Astrocyte (in vitro differentiated cells and primary cell): ENCODE results near the gene TAGAP.

Experiments
- EZH2 ChIP-seq: IDR thresholded peaks from 2 replicates; pipeline ENCODE4 v1.6.1; 2012; ENCODE audit warnings: mild to moderate bottlenecking, low read length, inconsistent platforms; ENCODE audit not compliant: insufficient read depth
- TF ChIP-seq, protein P1 (sequence below): IDR thresholded peaks from 2 replicates; pipeline ENCODE4 v1.5.1; 2011; ENCODE audit warnings: low read depth, mild to moderate bottlenecking, inconsistent platforms, low read length, moderate library complexity; ENCODE audit not compliant: insufficient read depth

GRCh38 chr6:159013229-159013628 lies 31.6 kb downstream of the TAGAP start:
- TF ChIP-seq, protein P1, sequence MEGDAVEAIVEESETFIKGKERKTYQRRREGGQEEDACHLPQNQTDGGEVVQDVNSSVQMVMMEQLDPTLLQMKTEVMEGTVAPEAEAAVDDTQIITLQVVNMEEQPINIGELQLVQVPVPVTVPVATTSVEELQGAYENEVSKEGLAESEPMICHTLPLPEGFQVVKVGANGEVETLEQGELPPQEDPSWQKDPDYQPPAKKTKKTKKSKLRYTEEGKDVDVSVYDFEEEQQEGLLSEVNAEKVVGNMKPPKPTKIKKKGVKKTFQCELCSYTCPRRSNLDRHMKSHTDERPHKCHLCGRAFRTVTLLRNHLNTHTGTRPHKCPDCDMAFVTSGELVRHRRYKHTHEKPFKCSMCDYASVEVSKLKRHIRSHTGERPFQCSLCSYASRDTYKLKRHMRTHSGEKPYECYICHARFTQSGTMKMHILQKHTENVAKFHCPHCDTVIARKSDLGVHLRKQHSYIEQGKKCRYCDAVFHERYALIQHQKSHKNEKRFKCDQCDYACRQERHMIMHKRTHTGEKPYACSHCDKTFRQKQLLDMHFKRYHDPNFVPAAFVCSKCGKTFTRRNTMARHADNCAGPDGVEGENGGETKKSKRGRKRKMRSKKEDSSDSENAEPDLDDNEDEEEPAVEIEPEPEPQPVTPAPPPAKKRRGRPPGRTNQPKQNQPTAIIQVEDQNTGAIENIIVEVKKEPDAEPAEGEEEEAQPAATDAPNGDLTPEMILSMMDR: no peak
- TF ChIP-seq EZH2: no peak
